Gastrocnemius medialis (tissue), 4 donors: Measurements from ENCODE around the gene MFSD2A. TPM values are rescaled to one million over a fixed set of nuclear protein-coding genes. Genes with fewer than 3 reads are reported as not detected.

Experiments
- ATAC-seq, 2 donors: fragments of 150-250 bp; one replicate each; pipeline ENCODE4 v1.9.1; 2016
- DNase-seq, 2 donors: peaks; one replicate each; pipeline ENCODE4 v3.0.0-alpha.2; 2019
- H3K27ac ChIP-seq, 4 donors: fragments of 200-600 bp; sonication (generic); 1 replicate in 1 of 4; 2 replicates in 3 of 4; pipeline ENCODE4 v1.5.1; 2016 to 2018; ENCODE audit warnings: mild to moderate bottlenecking in 2 of 4, moderate library complexity in 1 of 4
- H3K27me3 ChIP-seq, 3 donors: fragments of 200-600 bp; sonication (generic) in 2 of 3; 1 replicate in 1 of 3; 2 replicates in 2 of 3; pipeline versions ENCODE4 v1.5.1 to v1.6.0; 2016 to 2019; ENCODE audit warnings: mild to moderate bottlenecking in 1 of 3, moderate library complexity in 1 of 3
- H3K36me3 ChIP-seq, 2 donors: fragments of 200-600 bp; sonication (generic) in 1 of 2; one replicate each; pipeline ENCODE4 v1.5.1; 2017 to 2018
- H3K4me1 ChIP-seq, 2 donors: fragments of 200-600 bp; sonication (generic) in 1 of 2; one replicate each; pipeline ENCODE4 v1.5.1; 2016 to 2017; ENCODE audit warnings: mild to moderate bottlenecking in 2 of 2
- H3K4me3 ChIP-seq, 4 donors: fragments of 200-600 bp; sonication (generic) in 3 of 4; 1 replicate in 1 of 4; 2 replicates in 3 of 4; pipeline ENCODE4 v1.5.1; 2016 to 2019; ENCODE audit warnings: mild to moderate bottlenecking in 2 of 4
- H3K9me3 ChIP-seq, 3 donors: fragments of 200-600 bp; sonication (generic) in 2 of 3; 1 replicate in 1 of 3; 2 replicates in 2 of 3; pipeline ENCODE4 v1.5.1; 2016 to 2019
- CTCF ChIP-seq, 5 experiments: fragments of 450-650 bp in 3 of 5; fragments of 200-600 bp in 2 of 5; sonication (generic) in 2 of 5; IDR thresholded peaks in 4 of 5; conservative IDR thresholded peaks in 1 of 5; 1 replicate in 4 of 5; 2 replicates in 1 of 5; pipeline ENCODE4 v1.5.1; 2016 to 2019; ENCODE audit warnings: antibody characterized with exemption in 5 of 5, mild to moderate bottlenecking in 3 of 5, moderate library complexity in 3 of 5
- POLR2A ChIP-seq, 2 donors: fragments of 450-650 bp; IDR thresholded peaks; one replicate each; pipeline ENCODE4 v1.6.1; 2017; ENCODE audit warnings: antibody characterized with exemption in 2 of 2, mild to moderate bottlenecking in 2 of 2, moderate library complexity in 2 of 2
- in situ Hi-C, 4 donors: fragments of 200-750 bp; cut with MboI; loops; one replicate each; pipeline versions ENCODE4 v1.15.0 to v1.8.0; 2017; ENCODE audit warnings: low sequenced_read_pairs in 4 of 4
- intact Hi-C: fragments of 100-400 bp; cut with DNase I; formaldehyde crosslinking; loops from one replicate; pipeline ENCODE4 v1.15.1; 2023; ENCODE audit warnings: low total_unique reads
- total RNA-seq, 4 donors: library from RNA; depleted of rRNA; stranded (reverse); fragments of >200 nt; gene quantifications; one replicate each; pipeline versions ENCODE4 v1.1.0 to v1.2.3, GENCODE V29; 2016

Gene MFSD2A
- total RNA-seq, 4 donors from 2014 or later = 1.0 to 2.1 TPM; not detected in 2

- Histone ChIP-seq H3K36me3 (no peaks in the 10 kb centered on the region), H3K27me3 (no peaks in the 10 kb centered on the region), H3K4me3 (no peak overlapping the region), H3K9me3 (no peaks in the 10 kb centered on the region), H3K4me1 (no peaks in the 10 kb centered on the region), H3K27ac (no peak overlapping the region)
- in situ Hi-C loops (no loop called here), intact Hi-C loops (no loop called here)
- DNase-seq (no peak), ATAC-seq (no peak)
- TF ChIP-seq POLR2A (IDR thresholded peaks at IDR 0.05) (no peak), CTCF (IDR thresholded peaks at IDR 0.05 in 4 of 5, conservative IDR thresholded peaks at IDR 0.05 in 1 of 5) (no peak)
Observed at GRCh38 chr1:40017951-40018575, 63.1 kb downstream of the MFSD2A start.

Other genes with a start within 250 kb of the MFSD2A start
- gene PPIE, start 216.3 kb upstream of the MFSD2A start, total RNA-seq = 10 to 100 TPM; 22.9 to 30.1 (median 27.2) TPM
- under 1 TPM in 1 of 4 donors, not detected in 3; 0.86 TPM for gene OXCT2, start 183.8 kb upstream of the MFSD2A start, total RNA-seq
- under 1 TPM in 3 of 4 donors, not detected in 1; 0.12 to 0.31 (median 0.15) TPM for gene BMP8B, start 166.3 kb upstream of the MFSD2A start, total RNA-seq
- gene TRIT1, start 71.6 kb upstream of the MFSD2A start, total RNA-seq = 10 to 100 TPM in 2 of 4 donors, 1 to 10 TPM in 2; 6.2 to 24.6 (median 9.8) TPM
- 1 to 10 TPM in 1 of 4 donors, under 1 TPM in 1, not detected in 2; 0.35 to 1.1 TPM for gene MYCL, start 53.2 kb upstream of the MFSD2A start, total RNA-seq
- 10 to 100 TPM; 35.5 to 67.0 (median 48.7) TPM for gene CAP1, start 85.6 kb downstream of the MFSD2A start, total RNA-seq
- gene PPT1, start 142.1 kb downstream of the MFSD2A start, total RNA-seq = 10 to 100 TPM in 2 of 4 donors, 1 to 10 TPM in 2; 8.5 to 23.2 (median 13.4) TPM
- 10 to 100 TPM; 12.3 to 15.9 (median 15.0) TPM for gene RLF, start 206.2 kb downstream of the MFSD2A start, total RNA-seq